HEK293 (cell line): ENCODE data around the gene FAM32A.

ENCODE experiments used
- REPIN1 ChIP-seq: fragments of 450-650 bp; formaldehyde crosslinking; IDR thresholded peaks from 2 replicates; pipeline ENCODE4 v1.5.1; 2017; ENCODE audit warnings: missing biosample characterization, missing genetic modification characterization, low read depth
- ZNF138 ChIP-seq: fragments of 450-650 bp; formaldehyde crosslinking; IDR thresholded peaks from 2 replicates; pipeline ENCODE4 v1.5.1; 2016; ENCODE audit warnings: missing biosample characterization, missing genetic modification characterization, borderline replicate concordance
- ZNF2 ChIP-seq: fragments of 450-650 bp; formaldehyde crosslinking; IDR thresholded peaks from 2 replicates; pipeline ENCODE4 v1.5.1; 2016; ENCODE audit warnings: missing biosample characterization, missing genetic modification characterization
- ZNF37A ChIP-seq: fragments of 450-650 bp; IDR thresholded peaks from 2 replicates; pipeline ENCODE4 v1.5.1; 2018; ENCODE audit warnings: missing biosample characterization, missing genetic modification characterization
- TF ChIP-seq, protein P1 (sequence below): fragments of 450-650 bp; formaldehyde crosslinking; IDR thresholded peaks from 2 replicates; pipeline ENCODE4 v1.5.1; 2016; ENCODE audit warnings: missing biosample characterization, missing genetic modification characterization
- TF ChIP-seq, protein P2 (sequence below): fragments of 450-650 bp; formaldehyde crosslinking; IDR thresholded peaks from 2 replicates; pipeline ENCODE4 v1.5.1; 2016; ENCODE audit warnings: missing biosample characterization, missing genetic modification characterization

DNA sequence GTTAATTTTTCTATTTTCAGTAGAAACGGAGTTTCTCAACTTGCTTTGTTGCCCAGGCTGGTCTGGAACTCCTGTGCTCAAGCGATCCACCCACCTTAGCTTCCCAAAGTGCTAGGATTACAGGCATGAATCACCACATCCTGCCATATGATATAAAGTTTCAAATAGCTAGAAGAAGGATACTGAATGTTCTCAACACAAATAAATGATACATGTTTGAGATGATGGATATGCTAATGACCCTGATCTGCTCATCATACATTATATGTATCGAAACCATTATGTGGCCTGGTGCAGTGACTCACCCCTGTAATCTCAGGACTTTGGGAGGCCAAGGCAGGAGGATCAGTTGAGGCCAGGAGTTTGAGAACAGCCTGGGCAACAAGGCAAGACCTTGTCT, 23.4 kb upstream of the FAM32A start:
- TF ChIP-seq REPIN1 (tag by site-specific recombination) = no peak
- TF ChIP-seq, protein P1, sequence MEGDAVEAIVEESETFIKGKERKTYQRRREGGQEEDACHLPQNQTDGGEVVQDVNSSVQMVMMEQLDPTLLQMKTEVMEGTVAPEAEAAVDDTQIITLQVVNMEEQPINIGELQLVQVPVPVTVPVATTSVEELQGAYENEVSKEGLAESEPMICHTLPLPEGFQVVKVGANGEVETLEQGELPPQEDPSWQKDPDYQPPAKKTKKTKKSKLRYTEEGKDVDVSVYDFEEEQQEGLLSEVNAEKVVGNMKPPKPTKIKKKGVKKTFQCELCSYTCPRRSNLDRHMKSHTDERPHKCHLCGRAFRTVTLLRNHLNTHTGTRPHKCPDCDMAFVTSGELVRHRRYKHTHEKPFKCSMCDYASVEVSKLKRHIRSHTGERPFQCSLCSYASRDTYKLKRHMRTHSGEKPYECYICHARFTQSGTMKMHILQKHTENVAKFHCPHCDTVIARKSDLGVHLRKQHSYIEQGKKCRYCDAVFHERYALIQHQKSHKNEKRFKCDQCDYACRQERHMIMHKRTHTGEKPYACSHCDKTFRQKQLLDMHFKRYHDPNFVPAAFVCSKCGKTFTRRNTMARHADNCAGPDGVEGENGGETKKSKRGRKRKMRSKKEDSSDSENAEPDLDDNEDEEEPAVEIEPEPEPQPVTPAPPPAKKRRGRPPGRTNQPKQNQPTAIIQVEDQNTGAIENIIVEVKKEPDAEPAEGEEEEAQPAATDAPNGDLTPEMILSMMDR (tag by site-specific recombination) = no peak
- TF ChIP-seq, protein P2, sequence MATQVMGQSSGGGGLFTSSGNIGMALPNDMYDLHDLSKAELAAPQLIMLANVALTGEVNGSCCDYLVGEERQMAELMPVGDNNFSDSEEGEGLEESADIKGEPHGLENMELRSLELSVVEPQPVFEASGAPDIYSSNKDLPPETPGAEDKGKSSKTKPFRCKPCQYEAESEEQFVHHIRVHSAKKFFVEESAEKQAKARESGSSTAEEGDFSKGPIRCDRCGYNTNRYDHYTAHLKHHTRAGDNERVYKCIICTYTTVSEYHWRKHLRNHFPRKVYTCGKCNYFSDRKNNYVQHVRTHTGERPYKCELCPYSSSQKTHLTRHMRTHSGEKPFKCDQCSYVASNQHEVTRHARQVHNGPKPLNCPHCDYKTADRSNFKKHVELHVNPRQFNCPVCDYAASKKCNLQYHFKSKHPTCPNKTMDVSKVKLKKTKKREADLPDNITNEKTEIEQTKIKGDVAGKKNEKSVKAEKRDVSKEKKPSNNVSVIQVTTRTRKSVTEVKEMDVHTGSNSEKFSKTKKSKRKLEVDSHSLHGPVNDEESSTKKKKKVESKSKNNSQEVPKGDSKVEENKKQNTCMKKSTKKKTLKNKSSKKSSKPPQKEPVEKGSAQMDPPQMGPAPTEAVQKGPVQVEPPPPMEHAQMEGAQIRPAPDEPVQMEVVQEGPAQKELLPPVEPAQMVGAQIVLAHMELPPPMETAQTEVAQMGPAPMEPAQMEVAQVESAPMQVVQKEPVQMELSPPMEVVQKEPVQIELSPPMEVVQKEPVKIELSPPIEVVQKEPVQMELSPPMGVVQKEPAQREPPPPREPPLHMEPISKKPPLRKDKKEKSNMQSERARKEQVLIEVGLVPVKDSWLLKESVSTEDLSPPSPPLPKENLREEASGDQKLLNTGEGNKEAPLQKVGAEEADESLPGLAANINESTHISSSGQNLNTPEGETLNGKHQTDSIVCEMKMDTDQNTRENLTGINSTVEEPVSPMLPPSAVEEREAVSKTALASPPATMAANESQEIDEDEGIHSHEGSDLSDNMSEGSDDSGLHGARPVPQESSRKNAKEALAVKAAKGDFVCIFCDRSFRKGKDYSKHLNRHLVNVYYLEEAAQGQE = no peak
- TF ChIP-seq ZNF2 = no peak
- no peak for TF ChIP-seq ZNF138 (tag by site-specific recombination)
- TF ChIP-seq ZNF37A = no peak
